ENCODE data around the gene TUFM. TPM values are rescaled to one million over a fixed set of nuclear protein-coding genes. Genes with fewer than 3 reads are reported as not detected.
A peak's percentile ranks its signal among the peaks of the same experiment; 100 is the strongest.

Gene TUFM
- polyA plus RNA-seq, 1 experiment = 107 TPM

GRCh38 chr16:28865001-28865688 is 19.0 kb upstream of the TUFM start:
- no peak for TF ChIP-seq CTCF (IDR thresholded peaks at IDR 0.05; ENCODE audit: low read depth, low read length)
- peak overlapping the region; percentile 94 for H3K4me3 ChIP-seq (ENCODE audit: low read depth, low read length)
- ChIA-PET CTCF (interaction anchor here (0.8 to 1.5 kb wide), 3 partner anchors 20 to 109 kb away, joined by 3 to 5 read pairs (median 3); no protein-coding TSS in a partner anchor), POLR2A (no interaction called here)
- DNase-seq (ENCODE audit: low read depth, low spot score) = no peak
- H3K27me3 ChIP-seq (ENCODE audit: control insufficient read depth, insufficient read depth, low read length) = no peaks in the 10 kb centered on the region
- H3K27ac ChIP-seq (ENCODE audit: low read depth, low read length) = no peak overlapping the region
- H3K9me3 ChIP-seq (ENCODE audit: control insufficient read depth, insufficient read depth, low read length) = no peaks in the 10 kb centered on the region

- TF ChIP-seq CTCF (IDR thresholded peaks at IDR 0.05; ENCODE audit: low read depth, low read length) = no peak
- no peaks in the 10 kb centered on the region for H3K27me3 ChIP-seq (ENCODE audit: control insufficient read depth, insufficient read depth, low read length)
- DNase-seq (ENCODE audit: low read depth, low spot score) = no peak
- peak overlapping the region; percentile 94 for H3K4me3 ChIP-seq (ENCODE audit: low read depth, low read length)
- H3K27ac ChIP-seq (ENCODE audit: low read depth, low read length) = peak overlapping the region; percentile 52
- ChIA-PET CTCF (interaction anchor here (0.5 to 1.5 kb wide), 6 partner anchors 17 to 110 kb away, joined by 3 to 5 read pairs (median 3); no protein-coding TSS in a partner anchor), POLR2A (interaction anchor here (0.6 to 2.5 kb wide), 11 partner anchors 9 to 87 kb away, joined by 3 to 29 read pairs (median 5); partner anchors contain the start of genes ATXN2L, NFATC2IP and TUFM)
- no peaks in the 10 kb centered on the region for H3K9me3 ChIP-seq (ENCODE audit: control insufficient read depth, insufficient read depth, low read length)
Observed at GRCh38 chr16:28863929-28864793, 18.0 kb upstream of the TUFM start.

- H3K9me3 ChIP-seq (ENCODE audit: control insufficient read depth, insufficient read depth, low read length) = no peaks in the 10 kb centered on the region
- DNase-seq (ENCODE audit: low read depth, low spot score) = no peak
- TF ChIP-seq CTCF (IDR thresholded peaks at IDR 0.05; ENCODE audit: low read depth, low read length) = no peak
- no peak overlapping the region for H3K4me3 ChIP-seq (ENCODE audit: low read depth, low read length)
- peak overlapping the region; percentile 11 for H3K27ac ChIP-seq (ENCODE audit: low read depth, low read length)
- ChIA-PET CTCF (no interaction called here), POLR2A (no interaction called here)
- H3K27me3 ChIP-seq (ENCODE audit: control insufficient read depth, insufficient read depth, low read length) = no peaks in the 10 kb centered on the region
Observed at GRCh38 chr16:28859326-28859725, 13.2 kb upstream of the TUFM start.

GRCh38 chr16:28858421-28858820 is 12.3 kb upstream of the TUFM start:
- CTCF ChIA-PET = no interaction called here
- Histone ChIP-seq H3K9me3 (ENCODE audit: control insufficient read depth, insufficient read depth, low read length) (no peaks in the 10 kb centered on the region), H3K27me3 (ENCODE audit: control insufficient read depth, insufficient read depth, low read length) (no peaks in the 10 kb centered on the region), H3K4me3 (ENCODE audit: low read depth, low read length) (no peak overlapping the region), H3K27ac (ENCODE audit: low read depth, low read length) (no peak overlapping the region)
- no peak for DNase-seq (ENCODE audit: low read depth, low spot score)
- TF ChIP-seq CTCF (IDR thresholded peaks at IDR 0.05; ENCODE audit: low read depth, low read length) = no peak
- POLR2A ChIA-PET = no interaction called here

Measured in AG04450 (cell line).